Parathyroid adenoma (tissue), 2 donors: ENCODE data around the gene CHN1.

Experiments used
- H2AFZ ChIP-seq: fragments of 300-600 bp; sonication (generic); one replicate; pipeline ENCODE4 v1.7.0; 2017; ENCODE audit warnings: antibody characterized with exemption, mild to moderate bottlenecking
- H3K27ac ChIP-seq: fragments of 300-600 bp; sonication (generic); one replicate; pipeline ENCODE4 v1.7.0; 2017
- H3K27me3 ChIP-seq: fragments of 300-600 bp; sonication (generic); one replicate; pipeline ENCODE4 v1.7.0; 2017; ENCODE audit warnings: low read length; ENCODE audit not compliant: control insufficient read depth, insufficient read depth
- H3K36me3 ChIP-seq: fragments of 300-600 bp; sonication (generic); one replicate; pipeline ENCODE4 v1.7.0; 2017; ENCODE audit warnings: low read length; ENCODE audit not compliant: control insufficient read depth, insufficient read depth
- H3K4me1 ChIP-seq: fragments of 300-600 bp; sonication (generic); one replicate; pipeline ENCODE4 v1.7.0; 2017; ENCODE audit warnings: control low read depth
- H3K4me2 ChIP-seq: fragments of 300-600 bp; sonication (generic); one replicate; pipeline ENCODE4 v1.7.0; 2017; ENCODE audit warnings: low read length
- H3K4me3 ChIP-seq: fragments of 300-600 bp; sonication (generic); one replicate; pipeline ENCODE4 v1.7.0; 2017; ENCODE audit warnings: low read depth, low read length
- H3K79me2 ChIP-seq: fragments of 300-600 bp; sonication (generic); one replicate; pipeline ENCODE4 v1.7.0; 2017; ENCODE audit warnings: control low read depth
- H3K9ac ChIP-seq: fragments of 300-600 bp; sonication (generic); one replicate; pipeline ENCODE4 v1.7.0; 2017; ENCODE audit warnings: mild to moderate bottlenecking
- H3K9me3 ChIP-seq: fragments of 300-600 bp; sonication (generic); one replicate; pipeline ENCODE4 v1.7.0; 2017; ENCODE audit warnings: low read length; ENCODE audit not compliant: control insufficient read depth
- CTCF ChIP-seq: fragments of 300-600 bp; sonication (generic); IDR thresholded peaks from one replicate; pipeline ENCODE4 v1.7.0; 2017; ENCODE audit warnings: antibody characterized with exemption, mild to moderate bottlenecking
- donor health status: primary hyperparathyroidism.

Gene CHN1

GRCh38 chr2:174952607-174953006, 52.6 kb downstream of the CHN1 start:
- Histone ChIP-seq H3K27ac (no peak overlapping the region), H2AFZ (no peak overlapping the region), H3K36me3 (no peaks in the 10 kb centered on the region), H3K79me2 (peaks cover 5% of the 10 kb centered on the region), H3K27me3 (no peaks in the 10 kb centered on the region), H3K9ac (no peak overlapping the region), H3K4me1 (peaks cover 12% of the 10 kb centered on the region), H3K4me2 (no peak overlapping the region), H3K4me3 (no peak overlapping the region), H3K9me3 (no peaks in the 10 kb centered on the region)
- no peak for TF ChIP-seq CTCF

DNA sequence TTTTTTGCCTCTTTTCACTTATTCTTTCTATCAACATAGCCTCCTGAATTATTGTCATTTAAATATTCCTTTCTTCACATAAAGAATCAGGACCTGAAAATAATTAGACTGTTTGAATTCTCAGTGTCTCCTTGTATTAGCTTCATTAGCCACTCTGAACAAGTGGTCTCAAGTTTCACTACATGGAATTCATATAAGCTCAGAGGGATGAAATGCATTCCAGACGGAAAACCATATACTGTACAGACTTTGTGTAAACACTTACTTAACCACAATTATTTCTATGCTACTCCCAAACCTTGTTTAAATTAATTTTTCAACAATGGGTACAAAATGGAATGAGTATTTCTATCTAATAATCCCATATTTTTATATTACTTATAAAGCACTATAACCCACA, 53.4 kb downstream of the CHN1 start:
- Histone ChIP-seq H3K4me3 (no peak overlapping the region), H3K36me3 (no peaks in the 10 kb centered on the region), H3K27me3 (no peaks in the 10 kb centered on the region), H2AFZ (no peak overlapping the region), H3K9me3 (no peaks in the 10 kb centered on the region), H3K4me1 (peaks cover 9% of the 10 kb centered on the region), H3K27ac (peak overlapping the region; percentile 21), H3K9ac (no peak overlapping the region), H3K79me2 (peaks cover 5% of the 10 kb centered on the region), H3K4me2 (no peak overlapping the region)
- no peak for TF ChIP-seq CTCF

DNA sequence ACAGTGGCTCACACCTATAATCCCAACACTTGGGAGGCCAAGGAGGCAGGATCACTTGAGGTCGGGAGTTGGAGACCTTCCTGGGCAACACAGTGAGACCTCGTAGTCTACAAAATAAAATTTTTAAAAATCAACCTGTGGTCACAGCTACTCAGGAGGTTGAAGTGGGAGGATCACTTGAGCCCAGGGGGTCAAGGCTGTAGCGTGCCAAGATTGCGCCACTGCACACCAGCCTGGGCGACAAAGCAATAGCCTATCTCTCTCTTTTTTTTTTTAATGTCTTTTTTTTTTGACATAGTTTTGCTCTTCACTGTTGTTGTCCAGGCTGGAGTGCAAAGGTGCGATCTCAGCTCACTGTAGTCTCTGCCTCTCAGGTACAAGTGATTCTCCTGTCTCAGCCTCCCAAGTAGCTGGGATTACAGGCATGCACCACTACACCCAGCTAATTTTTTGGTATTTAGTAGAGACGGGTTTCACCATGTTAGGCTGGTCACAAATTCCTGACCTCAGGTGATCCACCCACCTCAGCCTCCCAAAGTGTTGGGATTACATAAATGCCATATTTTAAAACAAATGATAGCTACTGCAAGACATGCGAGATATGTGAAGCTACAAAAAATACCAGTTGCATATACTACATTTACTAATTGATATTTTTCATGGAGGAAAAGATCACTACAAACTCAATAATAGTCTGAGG, 55.0 kb downstream of the CHN1 start:
- Histone ChIP-seq H3K4me3 (no peak overlapping the region), H3K4me1 (peaks cover 9% of the 10 kb centered on the region), H2AFZ (no peak overlapping the region), H3K9ac (no peak overlapping the region), H3K36me3 (no peaks in the 10 kb centered on the region), H3K9me3 (no peaks in the 10 kb centered on the region), H3K27ac (no peak overlapping the region), H3K27me3 (no peaks in the 10 kb centered on the region), H3K79me2 (peaks cover 5% of the 10 kb centered on the region), H3K4me2 (no peak overlapping the region)
- TF ChIP-seq CTCF, result no peak

- TF ChIP-seq CTCF, result no peak
- no peak overlapping the region for H3K27ac ChIP-seq
- H3K9me3 ChIP-seq, result no peaks in the 10 kb centered on the region
Measured at GRCh38 chr2:174945601-174946260, 59.5 kb downstream of the CHN1 start.

DNA sequence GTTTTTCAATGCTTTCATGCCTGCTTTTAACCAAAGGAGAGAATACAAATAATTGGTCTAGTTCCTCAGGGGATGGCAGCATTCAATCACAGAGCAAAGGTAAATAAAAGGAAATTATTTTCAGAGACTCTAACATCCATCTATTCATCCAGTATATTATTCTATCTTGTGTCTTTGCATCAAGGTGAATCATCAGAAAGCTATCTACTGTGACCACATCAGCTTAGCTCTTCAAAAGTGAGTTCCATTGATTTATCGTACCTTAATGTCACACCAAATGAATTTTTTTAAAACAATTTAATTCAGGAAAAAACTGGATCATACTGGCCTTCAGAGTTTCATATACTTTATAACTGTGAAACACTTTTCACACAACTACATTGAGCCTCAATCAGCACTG, 66.1 kb downstream of the CHN1 start:
- Histone ChIP-seq H2AFZ (no peak overlapping the region), H3K4me2 (no peak overlapping the region), H3K9ac (no peak overlapping the region), H3K27me3 (no peaks in the 10 kb centered on the region), H3K4me1 (peaks cover 3% of the 10 kb centered on the region), H3K9me3 (no peaks in the 10 kb centered on the region), H3K36me3 (no peaks in the 10 kb centered on the region), H3K27ac (no peak overlapping the region), H3K4me3 (no peak overlapping the region), H3K79me2 (peaks cover 16% of the 10 kb centered on the region)
- no peak for TF ChIP-seq CTCF

More at GRCh38 chr2:174945601-174946260, 59.5 kb downstream of the CHN1 start:
- H3K9ac ChIP-seq, result no peak overlapping the region
- no peaks in the 10 kb centered on the region for H3K4me1 ChIP-seq
- no peaks in the 10 kb centered on the region for H3K27me3 ChIP-seq
- H3K4me2 ChIP-seq, result no peak overlapping the region
- H2AFZ ChIP-seq, result no peak overlapping the region
- peaks cover 11% of the 10 kb centered on the region for H3K79me2 ChIP-seq
- no peaks in the 10 kb centered on the region for H3K36me3 ChIP-seq
- H3K4me3 ChIP-seq, result no peak overlapping the region
